HPDE6-E6E7 (cell line): ENCODE data around the gene GXYLT1.
"Not testable (repeated sequence)": the region's sequence is repeated elsewhere in the genome, so short reads cannot be mapped to it uniquely, and the experiment has no call there.

Experiments used
- DNase-seq: peaks from one replicate; pipeline ENCODE4 v3.0.0; 2011; ENCODE audit warnings: missing footprints; ENCODE audit errors: extremely low spot score

The GXYLT1 gene

GRCh38 chr12:42145197-42145549 is 499 bp upstream of the GXYLT1 start:
- DNase-seq: no peak

- DNase-seq: no peak
Observed at GRCh38 chr12:42144158-42144407, 591 bp downstream of the GXYLT1 start.

GRCh38 chr12:42143452-42144157 is 1.1 kb downstream of the GXYLT1 start:
- no peak for DNase-seq

GRCh38 chr12:42141981-42142606 is 2.6 kb downstream of the GXYLT1 start:
- DNase-seq: no peak

GRCh38 chr12:42140901-42141300 is 3.8 kb downstream of the GXYLT1 start:
- DNase-seq: no peak

- DNase-seq: no peak
Observed at GRCh38 chr12:42135259-42135814, 9.3 kb downstream of the GXYLT1 start.

- no peak for DNase-seq
Observed at GRCh38 chr12:42130672-42131402, 13.8 kb downstream of the GXYLT1 start.

- no peak for DNase-seq
Observed at GRCh38 chr12:42129595-42130204, 15.0 kb downstream of the GXYLT1 start.

GRCh38 chr12:42128888-42129287 is 15.8 kb downstream of the GXYLT1 start:
- DNase-seq: no peak

GRCh38 chr12:42128327-42128726 is 16.3 kb downstream of the GXYLT1 start:
- DNase-seq: no peak

- no peak for DNase-seq
Observed at GRCh38 chr12:42126963-42127362, 17.7 kb downstream of the GXYLT1 start.

GRCh38 chr12:42125388-42125767 is 19.3 kb downstream of the GXYLT1 start:
- no peak for DNase-seq

GRCh38 chr12:42124764-42125387 is 19.8 kb downstream of the GXYLT1 start:
- no peak for DNase-seq

GRCh38 chr12:42119085-42119633 is 25.5 kb downstream of the GXYLT1 start:
- no peak for DNase-seq

- DNase-seq: no peak
Observed at GRCh38 chr12:42118136-42118879, 26.4 kb downstream of the GXYLT1 start.

- no peak for DNase-seq
Observed at GRCh38 chr12:42109031-42109430, 35.6 kb downstream of the GXYLT1 start.

- DNase-seq: not testable (repeated sequence)
Observed at GRCh38 chr12:42106791-42107190, 37.9 kb downstream of the GXYLT1 start.

- DNase-seq: no peak
Observed at GRCh38 chr12:42104784-42105183, 39.9 kb downstream of the GXYLT1 start.

- no peak for DNase-seq
Observed at GRCh38 chr12:42104087-42104486, 40.6 kb downstream of the GXYLT1 start.

GRCh38 chr12:42103155-42103554 is 41.5 kb downstream of the GXYLT1 start:
- DNase-seq: no peak

GRCh38 chr12:42102720-42103119 is 42.0 kb downstream of the GXYLT1 start:
- DNase-seq: no peak
